Uterus (tissue), 2 donors: Measurements from ENCODE around the gene IGFBP1.
"Not testable (repeated sequence)": the region's sequence is repeated elsewhere in the genome, so short reads cannot be mapped to it uniquely, and the experiment has no call there.

ENCODE experiments used
- POLR2A ChIP-seq, 2 donors: fragments of 450-650 bp; IDR thresholded peaks; one replicate each; pipeline ENCODE4 v1.6.1; 2016; ENCODE audit warnings: antibody characterized with exemption in 2 of 2, mild to moderate bottlenecking in 1 of 2, moderate library complexity in 1 of 2
- TF ChIP-seq, protein P1 (sequence below), 4 experiments: fragments of 200-600 bp in 2 of 4; fragments of 450-650 bp in 2 of 4; sonication (generic) in 2 of 4; IDR thresholded peaks; one replicate each; pipeline ENCODE4 v1.5.1; 2016 to 2019; ENCODE audit warnings: antibody characterized with exemption in 4 of 4, mild to moderate bottlenecking in 2 of 4, moderate library complexity in 1 of 4

DNA sequence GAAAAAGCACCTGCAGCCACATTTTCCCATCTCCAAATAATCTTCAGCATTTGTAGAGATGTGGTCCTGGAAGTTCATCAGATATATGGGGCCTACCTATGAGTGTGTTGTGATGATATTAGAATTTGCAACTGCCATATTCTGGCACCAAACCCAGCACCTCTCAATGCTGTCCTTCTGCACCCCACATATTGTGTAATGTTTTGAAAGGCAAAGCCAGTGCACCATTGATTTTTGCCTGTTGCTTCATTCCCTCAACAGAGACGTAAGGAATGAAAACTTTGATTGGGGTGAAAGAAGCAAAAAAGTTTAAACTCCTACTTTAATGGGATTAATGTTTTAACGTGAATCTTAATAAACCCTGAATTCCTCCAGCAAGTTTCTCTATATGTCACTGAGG lies 49.4 kb upstream of the IGFBP1 start:
- TF ChIP-seq, protein P1, sequence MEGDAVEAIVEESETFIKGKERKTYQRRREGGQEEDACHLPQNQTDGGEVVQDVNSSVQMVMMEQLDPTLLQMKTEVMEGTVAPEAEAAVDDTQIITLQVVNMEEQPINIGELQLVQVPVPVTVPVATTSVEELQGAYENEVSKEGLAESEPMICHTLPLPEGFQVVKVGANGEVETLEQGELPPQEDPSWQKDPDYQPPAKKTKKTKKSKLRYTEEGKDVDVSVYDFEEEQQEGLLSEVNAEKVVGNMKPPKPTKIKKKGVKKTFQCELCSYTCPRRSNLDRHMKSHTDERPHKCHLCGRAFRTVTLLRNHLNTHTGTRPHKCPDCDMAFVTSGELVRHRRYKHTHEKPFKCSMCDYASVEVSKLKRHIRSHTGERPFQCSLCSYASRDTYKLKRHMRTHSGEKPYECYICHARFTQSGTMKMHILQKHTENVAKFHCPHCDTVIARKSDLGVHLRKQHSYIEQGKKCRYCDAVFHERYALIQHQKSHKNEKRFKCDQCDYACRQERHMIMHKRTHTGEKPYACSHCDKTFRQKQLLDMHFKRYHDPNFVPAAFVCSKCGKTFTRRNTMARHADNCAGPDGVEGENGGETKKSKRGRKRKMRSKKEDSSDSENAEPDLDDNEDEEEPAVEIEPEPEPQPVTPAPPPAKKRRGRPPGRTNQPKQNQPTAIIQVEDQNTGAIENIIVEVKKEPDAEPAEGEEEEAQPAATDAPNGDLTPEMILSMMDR (IDR thresholded peaks at IDR 0.05): not testable (repeated sequence)
- not testable (repeated sequence) for TF ChIP-seq POLR2A (IDR thresholded peaks at IDR 0.05)
